ENCODE data around the gene TUBA4A.

TUBA4A gene

DNA sequence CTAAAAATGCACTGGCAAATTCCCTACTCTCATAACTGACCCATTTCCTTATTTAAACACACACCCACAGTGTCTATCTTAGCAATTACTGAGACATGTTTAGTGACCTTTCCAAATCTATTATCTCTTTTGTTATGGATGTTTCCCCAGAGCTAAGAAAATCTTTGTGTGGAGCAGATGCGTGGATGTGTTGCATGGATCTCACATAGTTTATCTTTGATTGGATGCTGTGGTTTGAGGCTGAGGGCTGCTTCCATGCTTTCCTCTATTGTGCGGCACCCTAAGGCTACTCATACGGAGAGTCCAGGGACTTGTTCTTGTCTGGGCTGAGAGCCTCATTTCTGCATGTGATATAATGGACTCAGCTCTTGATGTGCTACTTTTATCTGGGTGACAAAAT lies 19.4 kb downstream of the TUBA4A start:
- no peak for DNase-seq (ENCODE audit: low read depth)

DNA sequence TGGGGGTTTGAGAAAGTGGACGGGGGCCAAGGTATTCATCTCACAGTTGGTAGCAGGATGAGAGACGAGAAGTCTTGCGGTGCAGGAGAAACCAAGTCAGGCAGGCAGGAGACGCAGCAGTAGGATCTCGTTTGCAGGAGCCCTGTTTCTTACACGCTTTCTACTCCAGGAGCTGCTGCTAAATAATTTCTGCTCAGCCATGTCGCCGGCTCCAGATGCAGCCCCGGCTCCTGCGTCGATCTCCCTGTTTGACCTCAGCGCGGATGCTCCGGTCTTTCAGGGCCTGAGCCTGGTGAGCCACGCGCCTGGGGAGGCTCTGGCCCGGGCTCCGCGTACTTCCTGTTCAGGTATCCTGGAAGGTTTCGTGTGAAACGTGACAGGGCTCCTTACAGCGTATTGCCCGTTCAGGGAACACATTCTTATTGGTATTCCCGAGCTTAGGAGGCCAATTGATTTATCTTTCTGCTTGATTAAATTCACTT lies 23.6 kb downstream of the TUBA4A start:
- peak; percentile 64 for DNase-seq (ENCODE audit: low read depth)

DNA sequence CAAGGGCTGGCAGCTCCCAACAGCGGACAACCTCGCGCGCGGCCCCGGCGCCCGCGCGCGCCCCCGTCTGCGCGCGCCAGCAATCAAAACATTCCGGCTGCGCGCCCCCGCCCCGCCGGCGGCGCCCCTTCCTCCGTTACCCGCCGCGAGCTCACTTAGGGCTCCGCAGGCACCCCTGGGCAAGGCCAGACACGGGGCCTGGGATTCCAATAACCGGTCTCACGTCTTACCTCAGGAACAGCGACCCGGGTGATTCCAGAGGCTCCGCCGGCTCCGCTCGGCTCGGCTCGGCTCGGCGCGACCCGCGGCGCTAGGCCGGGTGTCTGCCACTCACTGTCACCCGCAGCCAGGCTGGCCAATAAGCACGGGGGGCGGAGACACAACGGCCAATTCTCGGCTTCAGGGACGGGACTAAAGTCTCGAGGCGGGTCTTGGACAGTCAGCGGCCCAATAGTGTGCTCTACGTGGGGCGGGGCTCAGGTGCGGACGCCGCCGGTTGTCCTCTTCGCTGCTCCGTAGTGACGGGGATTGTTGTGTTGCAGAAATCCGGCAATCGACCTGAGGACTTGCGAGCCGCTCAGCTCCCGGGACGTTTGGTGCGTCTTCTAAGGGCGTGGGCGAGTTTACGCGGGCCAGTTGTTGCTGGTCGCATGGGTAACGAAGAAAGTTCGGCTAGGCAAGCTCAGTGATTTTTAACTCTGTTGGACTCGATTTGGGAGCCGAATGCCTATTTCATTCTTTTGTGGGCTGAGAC lies 24.2 kb downstream of the TUBA4A start, which contains the start of the genes ANKZF1 and ATG9A:
TSS of gene ANKZF1 (plus strand) at position 502 of the 754 bp plus-strand sequence. CDS start 452 bp downstream, outside the sequence.
TSS of gene ATG9A (minus strand) at position 332 of the 754 bp plus-strand sequence. CDS start 1,612 bp downstream, outside the sequence.
- peak; percentile 97 for DNase-seq (ENCODE audit: low read depth)

DNA sequence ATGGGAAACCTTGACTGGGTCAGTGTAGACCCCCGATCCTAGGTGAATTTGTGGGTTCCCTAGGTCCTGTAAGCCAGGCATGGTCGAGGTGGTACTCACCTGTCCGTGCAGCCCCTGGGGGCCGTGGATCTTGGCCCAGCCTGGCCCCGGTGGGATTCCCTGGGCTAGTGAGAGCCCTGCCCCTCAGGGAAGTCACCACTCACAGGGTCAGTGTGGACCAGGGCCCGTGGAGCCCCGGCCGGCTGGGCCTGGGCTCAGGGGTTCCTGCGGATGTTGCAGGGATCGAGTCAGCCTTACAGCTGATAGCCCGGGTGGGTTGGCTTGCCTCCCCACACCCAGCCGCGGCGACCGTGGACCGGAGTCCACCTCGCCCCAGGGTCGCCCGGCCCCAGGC lies 24.8 kb downstream of the TUBA4A start:
- no peak for DNase-seq (ENCODE audit: low read depth)

DNA sequence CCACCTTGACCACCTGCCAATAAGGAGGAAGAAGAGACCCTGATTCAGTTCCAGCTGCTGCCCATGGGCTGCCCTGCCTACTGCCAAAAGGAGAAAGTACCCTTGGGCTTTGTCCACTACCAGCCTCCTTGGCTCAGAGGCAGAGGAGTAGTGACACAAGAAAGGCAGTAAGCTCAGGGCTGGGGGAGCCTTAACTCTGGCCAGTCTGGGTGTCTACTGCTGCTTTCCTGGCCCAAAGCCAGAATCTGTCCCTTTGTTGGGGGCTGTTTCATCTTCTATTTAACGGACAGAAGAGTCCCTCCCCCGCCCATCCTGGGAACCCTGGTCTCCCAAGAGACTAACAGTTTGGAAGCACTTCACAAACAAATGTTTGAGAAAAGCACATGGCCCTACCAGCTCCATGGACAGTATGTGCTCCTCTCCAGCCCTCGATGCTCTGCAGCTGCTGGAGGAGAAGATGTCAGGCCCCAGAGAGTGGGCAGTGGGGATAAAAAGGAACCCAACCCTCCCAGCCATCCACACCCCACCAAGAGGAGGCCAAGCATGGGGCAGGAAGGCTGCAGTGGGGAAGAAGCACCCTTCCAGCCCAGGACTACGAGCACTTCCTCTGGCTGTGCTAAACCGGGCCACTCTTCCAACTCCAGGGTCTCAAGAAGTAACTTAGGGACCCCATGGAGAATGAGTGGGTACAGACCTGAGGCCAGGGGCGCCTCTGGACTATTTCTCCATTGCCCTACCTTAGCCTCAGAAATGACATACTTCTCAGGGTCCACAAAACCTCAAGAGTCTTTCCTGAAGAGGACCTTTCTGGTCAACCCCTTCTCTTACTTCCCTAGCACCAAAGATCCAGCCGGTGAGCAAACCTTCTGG lies 25.4 kb downstream of the TUBA4A start:
- no peak for DNase-seq (ENCODE audit: low read depth)

DNA sequence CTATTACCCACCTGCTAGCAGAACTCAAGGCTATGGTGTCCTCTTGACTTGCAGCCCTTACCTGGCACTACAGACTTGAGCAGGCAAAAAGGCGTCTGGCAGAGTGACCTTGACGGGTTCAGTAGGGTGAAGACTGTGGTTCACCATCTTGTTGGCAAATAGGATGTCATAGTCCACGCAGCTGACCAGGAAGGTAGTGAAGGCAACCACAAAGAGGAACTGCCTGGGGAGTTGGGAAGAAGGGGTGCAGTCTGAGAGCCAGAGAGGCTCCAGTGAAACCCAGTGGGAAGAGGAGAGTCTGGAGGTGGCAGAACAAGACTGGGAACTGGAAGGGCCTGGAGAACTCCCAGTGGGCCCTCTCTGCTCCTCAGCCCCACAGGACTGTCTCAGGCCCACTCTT lies 28.4 kb downstream of the TUBA4A start:
- no peak for DNase-seq (ENCODE audit: low read depth)

DNA sequence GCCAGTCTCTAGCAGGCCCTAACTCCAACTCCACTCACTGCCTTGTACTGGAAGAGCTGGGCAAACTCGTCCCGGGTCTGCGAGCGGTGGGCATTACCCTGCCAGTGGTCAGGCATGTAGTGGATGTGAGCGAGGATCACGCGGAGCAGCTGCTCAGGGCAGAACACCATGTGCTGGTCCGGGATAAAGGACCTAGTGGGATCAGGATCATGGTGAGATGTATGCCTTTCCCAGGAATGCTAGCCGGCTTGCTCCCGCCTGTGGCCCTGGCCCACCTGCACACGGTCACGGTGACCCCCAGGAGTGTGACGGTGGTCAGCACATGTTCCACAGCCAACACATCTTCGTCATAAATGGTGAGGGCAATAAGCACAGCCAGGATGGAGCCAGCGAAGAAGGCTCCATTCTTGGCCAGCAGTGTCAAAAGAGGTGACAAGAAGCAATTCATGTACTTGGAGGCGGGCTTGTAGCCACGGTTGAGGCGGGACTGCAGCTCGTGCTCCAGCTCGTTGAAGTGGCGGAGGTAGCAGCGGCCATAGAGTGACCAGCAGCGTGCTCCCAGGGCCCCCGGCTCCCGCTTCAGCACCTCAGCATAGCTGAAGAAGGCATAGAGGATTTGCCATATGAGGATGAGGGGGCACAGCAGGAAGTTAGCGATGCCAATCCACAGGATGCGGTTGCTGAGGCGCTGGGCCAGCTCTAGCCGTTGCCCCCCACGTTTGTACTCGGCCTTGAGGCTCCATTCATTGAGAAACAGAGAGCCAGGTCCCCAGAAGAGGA lies 29.7 kb downstream of the TUBA4A start:
- no peak for DNase-seq (ENCODE audit: low read depth)

DNA sequence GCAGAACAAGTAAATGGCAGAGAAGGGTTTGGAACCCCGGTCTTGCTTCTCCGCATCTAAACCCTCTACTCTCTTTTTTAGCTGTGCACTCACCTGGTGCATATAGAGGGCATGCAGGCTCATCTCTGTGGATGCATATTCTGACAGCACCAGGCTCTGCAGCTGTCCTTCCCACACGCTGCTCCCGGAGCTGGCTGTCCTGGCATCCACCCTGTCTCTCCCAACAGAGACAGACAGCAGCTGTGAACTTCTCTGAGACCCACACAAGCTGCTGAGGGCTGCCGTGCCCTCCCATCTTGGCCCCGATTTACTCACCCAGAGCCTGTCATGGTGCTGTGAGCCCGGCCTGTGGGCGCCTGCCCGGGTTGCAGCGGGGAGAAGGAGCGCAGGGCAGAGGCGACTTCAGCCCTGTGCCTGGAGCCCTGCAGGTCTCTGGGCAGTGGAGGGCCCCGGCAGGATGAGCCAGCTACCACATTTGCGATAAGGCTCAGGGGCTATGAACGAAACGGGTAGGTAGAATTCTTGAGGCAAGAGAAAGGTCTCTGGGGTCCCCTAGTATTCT lies 31.7 kb downstream of the TUBA4A start:
- DNase-seq (ENCODE audit: low read depth) = no peak

DNA sequence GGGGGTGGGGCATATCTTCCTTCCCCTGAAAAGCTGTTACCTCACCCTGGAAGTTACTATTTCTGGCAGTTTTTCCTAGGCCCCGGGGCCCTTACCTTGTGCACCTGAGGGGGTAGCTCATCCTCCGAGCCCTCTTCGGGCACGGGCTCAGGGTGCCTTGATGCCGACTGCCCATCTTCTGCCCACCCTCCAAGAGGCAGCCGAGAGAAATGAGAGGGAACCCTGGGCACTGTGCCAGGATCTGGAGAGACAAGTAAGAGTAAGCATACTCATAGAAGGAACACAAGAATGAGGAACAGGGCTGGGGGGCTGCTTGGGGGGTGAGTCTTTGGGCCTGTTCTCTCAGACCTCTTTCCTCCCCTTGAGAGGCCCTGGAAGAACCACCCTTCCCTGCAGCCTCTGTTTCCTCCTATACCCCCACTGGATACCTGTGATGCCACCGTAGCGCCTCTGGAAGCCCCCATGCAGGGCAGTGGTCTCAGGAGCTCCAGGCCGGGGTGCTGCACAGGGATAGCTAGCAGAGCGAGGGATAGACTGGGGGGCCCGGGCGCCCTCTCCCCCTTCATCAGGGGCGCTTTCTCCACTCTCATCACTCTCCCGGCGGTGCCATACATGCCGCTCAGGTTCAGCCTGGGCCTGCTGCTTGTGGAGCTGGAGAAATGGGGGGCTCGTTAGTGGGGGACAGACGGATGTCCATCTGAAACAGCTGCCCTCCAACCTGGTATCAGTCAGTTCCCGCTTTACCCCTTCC lies 32.9 kb downstream of the TUBA4A start:
- DNase-seq (ENCODE audit: low read depth) = no peak

DNA sequence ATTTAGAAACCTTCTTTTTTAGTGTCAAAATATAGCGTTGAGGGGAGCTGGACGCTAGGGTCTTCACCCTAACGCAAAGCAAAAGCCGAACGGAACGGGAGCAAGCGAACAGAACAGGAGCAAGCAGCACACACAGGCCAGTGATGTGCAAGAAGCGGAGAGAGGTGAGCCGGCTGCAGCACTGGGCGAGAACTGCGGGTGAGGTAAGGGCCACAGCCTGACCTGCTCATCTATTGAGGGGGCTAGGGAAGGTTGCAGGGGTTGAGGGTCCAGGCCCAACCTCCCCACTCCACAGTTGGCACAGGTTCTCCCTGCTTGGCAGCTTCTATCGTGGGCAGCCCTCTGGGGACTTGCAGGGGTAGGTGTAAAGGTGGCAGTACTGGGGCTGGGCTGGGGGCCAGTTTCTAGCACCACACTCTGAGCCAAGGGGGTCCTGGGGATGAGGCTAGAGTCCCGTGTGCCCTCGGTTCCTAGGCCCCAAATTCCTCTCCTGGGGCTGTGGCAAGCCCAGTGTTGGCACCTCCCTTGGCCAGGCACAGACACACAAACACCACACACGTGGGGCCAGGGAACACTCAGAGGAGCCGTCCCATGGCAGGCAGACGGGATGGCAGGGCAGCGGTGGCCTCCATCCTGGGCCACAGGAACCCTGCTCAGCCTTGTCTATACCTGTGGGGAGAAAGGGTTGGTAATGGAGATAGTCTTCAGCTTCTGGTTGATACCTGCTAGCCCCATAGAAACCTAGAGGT lies 33.8 kb downstream of the TUBA4A start:
- no peak for DNase-seq (ENCODE audit: low read depth)

DNA sequence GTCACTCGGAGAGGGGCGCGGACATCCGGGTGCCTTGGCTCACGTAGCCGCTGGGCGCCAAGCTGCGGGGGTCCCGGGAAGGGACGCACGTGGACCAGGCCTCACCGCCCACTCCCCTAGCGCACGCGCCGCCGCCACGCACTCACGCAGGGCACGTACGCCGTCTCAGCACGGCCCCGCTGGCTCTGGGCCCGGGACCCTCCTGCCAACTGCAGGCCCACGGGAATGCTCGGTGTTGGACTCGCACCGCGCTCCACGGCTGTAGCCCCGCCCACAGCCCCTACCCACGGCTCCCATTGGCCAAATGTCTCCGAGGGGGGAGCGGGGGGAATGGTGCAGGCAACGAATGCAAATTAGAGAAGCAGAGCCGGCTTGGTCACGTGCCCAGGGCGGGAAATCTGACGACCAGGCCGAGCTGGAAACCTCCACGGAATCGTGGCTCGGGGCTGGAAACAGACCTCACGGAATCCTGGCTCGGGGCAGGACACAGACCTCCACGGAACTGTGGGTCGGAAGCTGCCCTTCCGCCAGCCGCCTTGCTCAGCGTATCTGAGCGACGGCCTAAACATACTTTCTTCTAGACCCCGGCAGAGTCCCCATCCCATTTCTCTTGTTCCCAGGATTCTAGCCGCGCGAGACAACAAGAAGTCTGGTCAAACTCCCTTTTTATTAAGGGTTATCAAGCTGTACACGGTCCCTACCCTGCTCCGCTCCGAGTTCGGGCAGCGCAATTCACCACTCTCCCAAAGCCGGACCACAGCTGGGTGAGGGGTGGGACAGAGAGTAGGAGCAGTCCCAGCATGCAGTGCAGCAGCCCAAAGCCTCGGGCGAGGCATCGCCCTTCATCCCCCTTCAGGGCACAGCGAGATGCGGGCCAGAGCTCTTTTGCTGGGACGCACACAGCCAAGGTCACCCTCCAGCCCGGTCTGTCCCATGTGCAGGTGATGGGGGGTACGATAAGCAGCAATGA lies 34.7 kb downstream of the TUBA4A start, which contains the start of gene ABCB6:
TSS of gene ABCB6 (minus strand) at position 227 of the 970 bp plus-strand sequence. CDS start 285 bp downstream, outside the sequence.
- peak; percentile 89 for DNase-seq (ENCODE audit: low read depth)

DNA sequence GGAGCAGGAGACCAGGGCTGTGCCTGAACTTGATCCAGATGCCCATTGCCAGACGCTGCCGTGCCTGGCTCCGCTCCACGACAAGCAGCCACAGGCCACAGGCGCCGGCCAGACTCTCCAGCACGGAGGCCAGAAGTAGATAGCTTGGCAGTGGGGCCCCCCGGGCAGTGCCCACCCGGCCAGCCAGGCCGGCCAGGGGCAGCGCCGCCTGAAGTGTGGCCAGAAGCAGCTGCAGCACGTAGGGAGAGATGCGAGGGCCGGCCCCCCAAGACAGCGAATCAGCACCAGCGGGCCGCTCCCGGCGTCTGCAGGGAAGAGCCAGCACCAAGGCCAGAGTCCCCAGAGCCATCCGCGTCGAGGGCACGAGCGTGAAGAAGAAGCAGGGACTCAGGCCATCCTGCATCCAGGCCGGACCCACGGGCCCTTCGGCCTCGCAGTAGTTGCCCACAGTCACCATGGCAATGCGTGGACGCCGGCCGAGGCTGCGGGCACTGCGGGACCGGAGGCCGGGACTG lies 35.4 kb downstream of the TUBA4A start:
- DNase-seq (ENCODE audit: low read depth) = no peak

DNA sequence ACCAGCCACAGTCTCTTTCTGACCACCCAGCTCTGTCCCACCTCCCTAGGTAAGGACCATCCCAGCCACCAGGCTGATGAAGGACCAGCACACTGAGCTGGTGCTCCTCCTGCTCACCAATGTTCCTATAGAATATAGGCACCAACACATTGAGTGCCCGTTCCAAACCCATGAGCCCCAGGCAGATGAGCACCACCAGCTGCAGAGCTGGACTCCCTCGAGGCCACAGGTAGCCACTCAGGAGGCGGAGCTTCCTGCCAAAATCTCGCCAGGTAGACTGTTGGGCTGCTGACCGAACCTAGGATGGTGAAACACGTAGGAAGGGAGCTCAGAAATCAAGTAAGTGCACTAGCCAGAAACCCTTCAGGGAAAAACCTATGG lies 37.2 kb downstream of the TUBA4A start:
- DNase-seq (ENCODE audit: low read depth) = no peak

DNA sequence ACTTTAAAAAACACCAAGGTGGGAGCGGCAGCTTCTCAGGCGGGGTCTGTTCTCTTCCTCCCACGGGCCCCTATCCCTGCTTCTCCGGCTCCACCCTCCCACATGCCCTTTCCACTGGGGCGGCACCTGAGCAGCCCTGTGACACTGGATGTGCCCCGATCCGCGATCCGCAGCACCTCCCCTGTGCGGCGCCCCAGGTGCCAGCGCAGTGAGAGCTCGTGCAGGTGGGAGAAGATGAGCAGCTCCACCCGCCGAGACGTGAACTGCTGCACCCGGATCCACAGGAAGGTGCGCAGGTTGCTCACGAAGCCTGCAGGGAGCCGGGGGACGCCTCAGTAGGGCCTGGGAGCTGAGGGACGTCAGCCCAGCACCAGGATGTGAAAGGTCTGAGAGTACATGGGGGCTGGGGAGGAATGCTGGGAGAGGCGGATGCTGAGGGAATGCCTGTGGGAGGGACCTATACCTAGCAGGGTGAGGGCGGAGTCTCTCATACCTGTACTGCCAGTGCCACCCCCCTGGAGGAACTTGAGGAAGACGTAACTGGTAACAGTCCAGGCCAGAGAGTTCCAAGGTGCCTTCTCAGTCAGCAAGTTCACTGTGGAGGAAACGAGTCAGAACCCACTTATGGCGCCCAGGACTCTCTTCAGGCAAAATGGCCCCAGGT lies 37.7 kb downstream of the TUBA4A start:
- no peak for DNase-seq (ENCODE audit: low read depth)

DNA sequence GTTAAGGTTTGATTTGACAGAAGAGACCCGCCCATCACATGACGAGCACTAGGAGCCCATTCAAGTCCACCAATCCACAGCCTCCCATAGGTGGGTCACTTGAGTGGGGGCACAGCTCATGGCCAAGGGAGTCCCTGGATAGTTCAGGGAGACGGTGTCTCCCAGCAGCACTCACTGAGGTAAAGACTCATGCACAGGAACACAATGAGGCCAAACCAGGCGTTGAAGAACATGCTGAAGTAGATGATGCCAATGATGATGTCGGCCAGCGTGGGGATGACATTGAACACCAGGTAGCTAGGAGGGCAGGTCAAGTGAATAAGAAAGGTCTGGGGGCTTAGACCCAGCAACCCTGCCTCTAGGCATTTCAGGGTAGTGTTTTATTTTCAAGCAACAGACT lies 38.9 kb downstream of the TUBA4A start:
- DNase-seq (ENCODE audit: low read depth) = no peak

DNA sequence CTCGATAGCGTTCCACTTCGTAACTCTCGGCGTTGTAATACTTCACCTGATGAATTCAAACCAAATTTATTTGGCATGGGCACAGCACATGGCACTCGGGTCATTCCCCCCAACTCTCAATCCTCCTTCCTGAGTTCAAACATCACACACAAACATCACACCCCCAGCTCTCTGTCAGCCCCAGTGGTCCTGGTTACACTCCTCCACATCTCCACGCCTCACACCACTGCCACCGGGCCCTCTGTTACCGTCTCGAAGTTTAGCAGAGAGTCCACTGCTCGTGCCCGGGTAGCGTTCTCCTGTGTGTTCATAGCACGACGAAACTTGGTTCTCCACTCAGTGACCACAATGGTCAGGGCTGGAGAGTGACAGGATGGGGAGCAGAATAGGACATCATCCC lies 39.6 kb downstream of the TUBA4A start:
- no peak for DNase-seq (ENCODE audit: low read depth)

DNA sequence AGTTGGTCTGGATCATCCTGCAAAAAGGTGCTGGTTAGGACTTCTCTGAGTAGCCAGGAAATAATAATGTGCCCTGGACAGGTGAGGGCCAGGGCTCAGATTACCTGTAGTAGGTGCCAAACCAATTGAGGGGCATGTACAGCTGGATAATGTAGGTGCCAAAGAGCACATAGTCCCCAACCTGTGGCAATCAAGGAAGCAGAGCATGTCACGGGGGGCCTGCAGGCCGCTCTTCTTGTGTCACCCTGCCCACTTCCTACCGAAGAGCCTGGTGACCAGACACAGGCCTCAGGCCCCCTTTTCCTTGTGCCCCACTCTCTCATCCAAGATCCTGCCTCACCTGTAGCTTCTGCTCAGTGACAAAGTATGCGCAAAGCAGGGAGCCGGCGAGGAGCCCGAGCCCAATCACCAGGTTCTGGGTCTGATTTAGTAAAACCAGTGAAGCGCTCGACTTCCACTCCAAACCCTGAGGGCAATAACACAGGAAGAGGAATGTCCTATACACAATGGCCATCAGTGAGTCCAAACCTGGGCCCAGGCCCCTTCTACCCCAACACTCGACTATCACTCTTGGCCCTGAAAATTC lies 40.1 kb downstream of the TUBA4A start:
- DNase-seq (ENCODE audit: low read depth) = no peak

DNA sequence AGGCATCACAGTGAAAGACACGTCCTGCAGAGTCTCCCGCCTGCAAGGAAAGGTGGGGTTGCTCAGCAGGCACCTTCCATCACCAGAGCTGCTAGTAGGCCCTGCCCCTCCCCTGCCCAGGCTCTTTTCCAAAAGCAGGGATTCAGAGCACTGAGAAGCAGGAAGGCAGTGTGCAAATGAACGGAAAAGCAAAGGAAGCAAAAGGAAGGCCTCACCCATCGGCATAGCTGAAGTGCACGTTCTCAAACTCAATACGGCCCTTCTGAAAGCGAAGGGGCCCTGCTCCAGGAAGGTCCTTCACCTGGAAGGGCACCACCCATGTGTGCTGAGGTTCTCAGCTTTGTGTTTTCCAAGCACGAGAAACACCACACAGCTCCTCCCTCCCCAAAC lies 40.7 kb downstream of the TUBA4A start:
- DNase-seq (ENCODE audit: low read depth) = no peak

Data from activated T-cell treated with anti-CD3 and anti-CD28 coated beads for 48 hours (primary cell).